NT2/D1 (cell line): ENCODE results near the gene CNGB1.

Experiments
- DNase-seq: peaks from one replicate; pipeline ENCODE4 v3.0.0-alpha.2; 2011; ENCODE audit warnings: low read depth, low spot score
- H3K27me3 ChIP-seq: 2 replicates; pipeline ENCODE4 v1.6.0; 2011; ENCODE audit warnings: mild to moderate bottlenecking; ENCODE audit not compliant: insufficient read length, insufficient read depth
- H3K36me3 ChIP-seq: 2 replicates; pipeline ENCODE4 v1.6.1; 2011; ENCODE audit warnings: mild to moderate bottlenecking, low read length, mixed read lengths; ENCODE audit not compliant: insufficient read depth, insufficient read length
- H3K4me1 ChIP-seq: 2 replicates; pipeline ENCODE4 v1.5.1; 2011; ENCODE audit not compliant: insufficient read depth, insufficient read length
- H3K4me3 ChIP-seq: 2 replicates; pipeline ENCODE4 v1.5.1; 2011; ENCODE audit warnings: low read depth; ENCODE audit not compliant: insufficient read length
- H3K9ac ChIP-seq: 2 replicates; pipeline ENCODE4 v1.6.0; 2011; ENCODE audit warnings: low read depth; ENCODE audit not compliant: insufficient read length
- H3K9me3 ChIP-seq: 2 replicates; pipeline ENCODE4 v1.5.1; 2011; ENCODE audit warnings: mild to moderate bottlenecking, low read length; ENCODE audit not compliant: insufficient read depth
- SUZ12 ChIP-seq: IDR thresholded peaks from 2 replicates; pipeline ENCODE4 v1.6.1; 2011; ENCODE audit not compliant: insufficient read length, insufficient read depth; ENCODE audit errors: extremely low read depth
- YY1 ChIP-seq: IDR thresholded peaks from 2 replicates; pipeline ENCODE4 v1.6.1; 2011; ENCODE audit not compliant: insufficient read length, insufficient read depth
- ZNF274 ChIP-seq: IDR thresholded peaks from 2 replicates; pipeline ENCODE4 v1.6.1; 2011; ENCODE audit warnings: mild to moderate bottlenecking, low read depth, low read length

CNGB1 gene

DNA sequence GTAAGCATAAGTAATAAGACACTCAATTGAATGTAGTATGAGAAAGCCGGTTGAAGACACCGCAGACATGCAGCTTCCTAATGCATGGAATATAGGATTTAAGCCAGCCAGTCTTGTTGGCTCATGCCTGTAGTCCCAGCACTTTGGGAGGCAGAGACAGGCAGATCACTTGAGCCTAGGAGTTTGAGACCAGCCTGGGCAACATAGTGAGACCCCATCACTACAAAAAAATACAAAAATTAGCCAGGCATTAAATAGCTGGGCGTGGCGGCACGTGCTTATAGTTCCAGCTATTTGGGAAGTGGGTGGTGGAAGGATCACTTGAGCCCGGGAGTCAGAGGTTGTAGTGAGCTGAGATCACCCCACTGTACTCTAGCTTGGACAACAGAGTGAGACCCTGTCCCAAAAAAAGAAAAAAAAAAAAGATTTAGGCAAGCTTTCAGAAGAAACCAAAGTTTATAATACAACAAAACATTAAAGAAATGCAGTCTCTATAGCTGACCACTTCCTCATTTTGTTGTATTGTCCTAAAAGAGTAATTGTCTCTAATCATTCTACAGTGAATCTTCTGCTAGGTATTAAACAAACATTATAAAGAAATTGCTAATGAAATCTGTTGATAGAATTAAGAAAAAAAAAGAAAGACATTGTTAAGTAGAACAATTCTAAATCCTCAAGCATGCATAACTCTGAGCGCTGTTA is 100.0 kb downstream of the CNGB1 start:
- no peaks in the 10 kb centered on the region for H3K9me3 ChIP-seq
- no peak overlapping the region for H3K4me3 ChIP-seq
- H3K36me3 ChIP-seq, result no peaks in the 10 kb centered on the region
- DNase-seq, result no peak
- no peak overlapping the region for H3K9ac ChIP-seq
- TF ChIP-seq SUZ12, result no peak
- H3K4me1 ChIP-seq, result peaks cover 4% of the 10 kb centered on the region
- H3K27me3 ChIP-seq, result no peaks in the 10 kb centered on the region

DNA sequence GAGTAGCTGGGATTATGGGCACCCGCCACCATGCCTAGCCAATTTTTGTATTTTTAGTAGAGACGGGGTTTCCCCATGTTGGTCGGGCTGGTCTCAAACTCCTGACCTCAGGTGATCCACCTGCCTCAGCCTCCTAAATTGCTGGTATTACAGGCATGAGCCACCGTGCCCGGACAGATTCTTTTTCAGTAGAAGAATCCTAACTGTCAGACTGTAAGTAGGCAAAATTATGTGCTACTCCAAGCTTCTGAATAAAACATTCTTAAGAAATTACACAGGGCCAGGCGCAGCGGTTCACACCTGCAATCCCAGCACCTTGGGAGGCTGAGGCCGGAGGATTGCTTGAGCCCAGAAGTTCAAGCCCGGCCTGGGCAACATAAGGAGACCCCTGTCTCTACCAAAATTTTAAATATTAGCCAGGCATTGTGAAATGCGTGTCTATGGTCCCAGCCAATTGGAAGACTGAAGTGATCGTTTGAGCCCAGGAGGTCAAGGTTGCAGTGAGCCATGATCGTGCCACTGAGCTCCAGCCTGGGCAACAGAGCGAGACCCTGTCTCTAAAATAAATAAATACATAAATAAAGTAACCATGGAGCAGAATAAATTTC is 101.9 kb downstream of the CNGB1 start:
- Histone ChIP-seq H3K9ac (no peak overlapping the region), H3K4me1 (peaks cover 3% of the 10 kb centered on the region), H3K9me3 (no peaks in the 10 kb centered on the region), H3K27me3 (no peaks in the 10 kb centered on the region), H3K36me3 (no peaks in the 10 kb centered on the region), H3K4me3 (no peak overlapping the region)
- no peak for TF ChIP-seq SUZ12
- TF ChIP-seq ZNF274, result no peak
- no peak for TF ChIP-seq YY1
- DNase-seq, result no peak

GRCh38 chr16:57867000-57867561 is 103.8 kb downstream of the CNGB1 start:
- H3K27me3 ChIP-seq, result no peaks in the 10 kb centered on the region
- no peak for DNase-seq
- TF ChIP-seq ZNF274, result no peak
- TF ChIP-seq SUZ12, result no peak
- no peak for TF ChIP-seq YY1

DNA sequence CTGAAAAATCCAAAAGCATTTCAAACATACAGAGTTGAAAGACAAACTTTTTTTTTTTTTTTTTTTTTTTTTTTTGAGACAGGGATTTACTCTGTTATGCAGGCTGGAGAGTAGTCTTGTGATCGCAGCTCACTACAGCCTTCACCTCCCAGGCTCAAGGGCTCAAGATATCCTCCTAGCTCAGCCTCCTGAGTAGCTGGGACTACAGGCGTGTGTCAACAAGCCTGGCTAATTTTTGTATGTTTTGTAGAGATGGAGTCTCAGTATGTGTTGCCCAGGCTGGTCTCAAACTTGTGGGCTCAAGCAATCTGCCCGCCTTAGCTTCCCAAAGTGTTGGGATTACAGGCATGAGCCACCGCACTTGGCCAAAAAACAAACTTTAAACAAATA is 104.4 kb downstream of the CNGB1 start:
- DNase-seq, result no peak
- H3K27me3 ChIP-seq, result no peaks in the 10 kb centered on the region
- no peaks in the 10 kb centered on the region for H3K9me3 ChIP-seq
- no peak overlapping the region for H3K4me3 ChIP-seq
- H3K9ac ChIP-seq, result no peak overlapping the region
- TF ChIP-seq SUZ12 (no peak), YY1 (no peak), ZNF274 (no peak)
- no peaks in the 10 kb centered on the region for H3K36me3 ChIP-seq
- H3K4me1 ChIP-seq, result peaks cover 5% of the 10 kb centered on the region

More at GRCh38 chr16:57867000-57867561, 103.8 kb downstream of the CNGB1 start:
- H3K9me3 ChIP-seq, result no peaks in the 10 kb centered on the region
- H3K9ac ChIP-seq, result no peak overlapping the region
- H3K4me3 ChIP-seq, result no peak overlapping the region
- peaks cover 5% of the 10 kb centered on the region for H3K4me1 ChIP-seq
- no peaks in the 10 kb centered on the region for H3K36me3 ChIP-seq

GRCh38 chr16:57865746-57866528 is 105.0 kb downstream of the CNGB1 start:
- TF ChIP-seq SUZ12, result no peak
- no peak for TF ChIP-seq ZNF274
- TF ChIP-seq YY1, result no peak
- Histone ChIP-seq H3K4me3 (no peak overlapping the region), H3K9me3 (no peaks in the 10 kb centered on the region), H3K9ac (no peak overlapping the region), H3K27me3 (no peaks in the 10 kb centered on the region), H3K4me1 (peaks cover 5% of the 10 kb centered on the region), H3K36me3 (no peaks in the 10 kb centered on the region)
- no peak for DNase-seq

- peak; percentile 92 for DNase-seq
- no peaks in the 10 kb centered on the region for H3K27me3 ChIP-seq
- no peak overlapping the region for H3K9ac ChIP-seq
- H3K9me3 ChIP-seq, result no peaks in the 10 kb centered on the region
- H3K4me3 ChIP-seq, result no peak overlapping the region
- peaks cover 6% of the 10 kb centered on the region for H3K4me1 ChIP-seq
- no peaks in the 10 kb centered on the region for H3K36me3 ChIP-seq
- TF ChIP-seq YY1 (no peak), ZNF274 (no peak), SUZ12 (no peak)
These were observed 107.3 kb downstream of the CNGB1 start for GRCh38 chr16:57863434-57864160.
